Colon (tissue), 2 donors: ENCODE results near the gene SLC16A8.

Source experiments
- FAIRE-seq: peaks from 2 replicates; lab custom pipeline; 2012; peaks lifted over from hg19 to GRCh38; lab: Jason Lieb, UNC
- donor health status: control.
- donor health status: control.

Gene SLC16A8

DNA sequence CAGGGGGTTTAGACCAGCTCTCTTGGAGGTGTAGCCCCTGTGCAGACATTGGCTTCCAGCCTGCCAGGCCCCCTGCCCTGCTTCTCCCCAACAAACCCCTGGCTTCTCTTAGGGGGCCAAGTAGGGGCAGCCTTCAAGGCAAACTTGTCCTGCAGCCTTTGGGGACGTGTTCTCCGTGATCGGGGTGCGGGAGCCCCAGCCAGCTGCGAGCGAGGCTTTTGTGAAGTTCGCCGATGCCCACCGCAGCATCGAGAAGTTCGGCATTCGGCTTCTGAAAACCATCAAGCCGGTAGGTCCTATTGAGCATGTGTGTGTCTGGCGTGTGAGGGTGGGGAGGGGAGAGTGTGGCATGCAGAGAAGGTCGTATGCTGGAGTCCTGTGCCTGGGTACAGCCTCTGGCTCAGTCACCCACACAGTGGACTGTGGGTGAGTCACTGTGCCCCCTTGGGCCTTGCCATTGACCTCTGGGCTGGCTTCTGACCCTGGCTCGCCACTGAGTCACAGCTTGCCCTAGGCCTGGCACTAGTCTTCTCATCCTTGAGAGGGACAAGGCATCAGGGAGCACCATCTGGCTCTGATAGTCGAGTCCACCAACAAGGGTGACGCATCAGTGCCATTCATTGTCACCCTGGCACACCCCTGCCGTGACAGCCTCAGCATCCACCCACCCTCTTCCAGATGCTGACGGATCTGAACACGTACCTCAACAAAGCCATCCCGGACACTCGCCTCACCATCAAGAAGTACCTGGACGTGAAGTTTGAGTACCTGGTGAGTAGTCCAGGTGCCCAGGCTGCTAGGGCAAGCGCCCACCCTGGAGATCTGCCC, 11.4 kb downstream of the SLC16A8 start:
- no peak for FAIRE-seq

DNA sequence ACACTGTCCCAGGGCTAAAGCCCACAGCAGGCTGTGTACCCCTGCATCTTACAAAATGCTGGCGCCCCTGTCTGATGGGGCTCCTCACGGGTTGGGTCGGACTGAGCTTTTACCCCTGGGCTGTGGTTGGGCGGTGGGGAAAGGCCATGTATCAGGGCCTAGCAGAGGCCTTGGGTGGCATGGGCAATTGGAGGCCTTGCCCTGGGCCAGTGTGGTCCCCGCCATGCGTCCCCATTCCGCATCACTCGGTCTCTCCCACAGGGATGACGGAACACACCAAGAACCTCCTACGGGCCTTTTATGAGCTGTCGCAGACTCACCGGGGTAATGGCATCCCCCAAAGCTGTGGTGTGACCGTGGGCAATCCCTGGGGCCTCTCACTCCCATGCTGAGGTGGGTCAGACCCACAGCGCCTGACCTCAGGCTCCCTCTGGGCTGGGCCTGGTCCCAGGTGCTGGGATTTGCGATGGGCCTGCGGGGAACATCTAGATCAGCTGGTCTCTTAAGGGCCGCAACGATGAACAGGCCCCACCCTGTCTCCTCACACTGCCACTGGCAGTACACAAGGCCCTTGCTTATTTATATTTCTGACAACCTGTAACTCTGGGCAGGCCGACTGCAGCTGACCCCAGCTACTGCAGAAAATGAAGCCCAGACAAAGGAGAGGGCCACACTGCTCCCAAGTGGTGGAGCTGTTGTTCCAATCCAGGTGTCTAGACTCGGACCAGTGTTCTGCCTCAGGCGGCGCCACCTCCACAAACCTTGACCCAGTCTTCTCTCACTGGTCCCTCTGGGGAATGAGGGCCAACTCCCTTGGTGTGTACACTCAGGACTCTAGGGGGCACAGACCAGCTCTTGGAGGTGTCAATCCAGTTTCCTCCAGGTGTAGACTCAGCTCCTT, 12.3 kb downstream of the SLC16A8 start:
- FAIRE-seq, result no peak

DNA sequence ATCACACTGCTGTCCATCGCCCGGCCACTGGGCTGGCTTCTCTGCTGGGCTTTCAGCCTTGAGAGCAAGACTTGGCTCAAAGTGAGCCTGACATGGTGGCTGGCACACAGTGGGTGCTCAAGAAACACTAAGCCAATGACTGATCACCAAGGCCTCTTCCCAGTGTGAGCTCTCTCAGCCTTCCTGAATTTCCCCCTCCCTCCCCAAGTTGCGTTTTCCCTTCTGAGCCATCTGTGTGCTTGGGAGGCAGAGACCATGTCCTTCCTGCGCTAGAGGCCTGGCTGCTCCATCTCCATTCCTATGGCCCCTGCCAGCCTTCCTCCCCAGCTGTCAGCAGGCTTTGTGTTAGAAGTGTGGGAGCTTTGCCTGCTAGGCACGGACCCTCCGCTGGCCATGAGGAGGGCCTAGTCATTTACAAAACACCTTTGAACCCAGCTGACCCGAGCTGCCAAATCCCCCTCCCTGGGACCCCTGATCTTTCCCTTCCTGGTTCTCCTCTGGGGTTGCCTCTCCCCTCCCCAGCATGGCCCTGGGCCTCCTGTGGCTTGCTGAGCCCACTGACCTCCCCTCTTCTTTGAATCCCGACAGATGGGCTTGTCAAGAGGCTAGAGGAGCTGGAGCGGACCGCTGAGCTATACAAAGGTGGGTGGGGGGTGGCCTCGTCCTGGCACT, 13.6 kb downstream of the SLC16A8 start:
- FAIRE-seq, result no peak

DNA sequence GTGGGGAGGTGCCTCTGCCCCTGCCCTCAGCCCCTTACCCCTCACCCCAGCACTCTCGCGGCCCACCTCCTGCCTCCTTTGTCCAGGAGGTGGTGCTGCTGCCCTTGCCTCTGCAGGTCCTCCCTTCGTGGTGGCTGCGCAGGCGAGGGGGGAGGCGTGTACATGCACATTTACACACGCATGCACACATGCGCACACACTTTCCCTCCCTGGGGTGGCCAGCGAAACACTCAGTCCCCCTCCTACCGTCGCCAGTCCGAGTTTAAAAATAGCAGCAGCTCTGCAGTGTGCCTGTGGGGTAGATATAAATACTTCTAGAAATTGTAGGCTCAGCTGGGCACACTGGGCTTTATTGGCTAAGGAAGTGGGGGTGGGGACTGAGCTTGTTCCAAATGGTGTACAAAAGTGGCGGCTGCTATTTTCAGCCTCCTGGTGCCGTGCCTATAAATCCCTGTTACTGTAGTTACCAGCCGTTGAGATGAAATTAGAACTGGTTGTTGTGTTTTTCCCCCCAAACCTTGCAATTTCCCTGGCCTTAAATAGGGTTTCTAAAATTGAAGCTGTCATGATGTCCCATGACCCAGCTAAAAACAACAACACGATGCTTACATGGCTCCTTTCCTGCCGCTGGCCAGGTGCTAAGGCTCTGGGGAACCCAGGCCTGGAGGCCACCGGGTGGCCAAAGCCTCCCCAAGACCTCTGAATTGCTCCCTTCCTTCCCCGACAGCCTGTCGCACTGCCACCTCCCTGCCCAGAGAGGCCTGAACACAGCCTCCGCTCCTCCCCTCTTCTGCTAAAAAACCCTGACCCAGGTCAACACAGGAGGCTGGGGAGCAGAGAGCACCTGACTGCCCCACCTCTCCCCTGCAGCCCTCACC, 14.4 kb downstream of the SLC16A8 start:
- no peak for FAIRE-seq

DNA sequence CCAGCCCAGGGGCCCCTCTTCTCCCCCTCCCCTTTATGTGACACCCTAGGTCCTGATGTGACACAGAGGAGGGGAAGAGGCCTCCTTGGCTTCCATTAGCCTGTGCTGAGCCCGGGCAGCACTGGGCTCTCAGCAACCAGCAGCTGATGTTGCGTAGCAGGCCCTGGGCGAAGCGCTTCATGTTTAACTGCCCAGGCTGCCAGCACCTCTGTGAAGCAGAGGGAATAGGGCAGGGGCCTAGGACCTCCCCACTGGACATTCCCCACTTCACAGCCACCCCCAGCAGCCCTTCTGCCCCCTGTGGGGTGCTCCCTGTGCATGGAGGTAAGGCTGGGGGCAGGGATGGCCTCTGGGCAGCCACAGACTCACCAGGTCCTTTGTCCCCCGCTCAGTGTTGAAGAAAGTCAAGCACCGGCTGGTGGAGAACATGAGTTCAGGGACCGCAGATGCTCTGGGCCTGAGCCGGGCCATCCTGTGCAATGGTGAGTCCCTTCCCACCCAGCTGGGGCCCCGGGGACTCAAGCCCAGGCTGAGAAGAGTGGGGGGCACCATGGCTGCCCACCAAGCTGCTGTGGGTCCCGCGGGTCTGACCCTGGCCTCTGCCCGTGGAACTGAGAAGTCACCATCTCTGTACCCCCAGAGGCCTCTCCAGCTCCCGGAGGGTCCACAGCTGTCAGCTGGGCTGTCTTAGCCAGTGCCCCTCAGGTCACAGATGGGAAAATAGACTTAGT, 15.2 kb downstream of the SLC16A8 start:
- no peak for FAIRE-seq

DNA sequence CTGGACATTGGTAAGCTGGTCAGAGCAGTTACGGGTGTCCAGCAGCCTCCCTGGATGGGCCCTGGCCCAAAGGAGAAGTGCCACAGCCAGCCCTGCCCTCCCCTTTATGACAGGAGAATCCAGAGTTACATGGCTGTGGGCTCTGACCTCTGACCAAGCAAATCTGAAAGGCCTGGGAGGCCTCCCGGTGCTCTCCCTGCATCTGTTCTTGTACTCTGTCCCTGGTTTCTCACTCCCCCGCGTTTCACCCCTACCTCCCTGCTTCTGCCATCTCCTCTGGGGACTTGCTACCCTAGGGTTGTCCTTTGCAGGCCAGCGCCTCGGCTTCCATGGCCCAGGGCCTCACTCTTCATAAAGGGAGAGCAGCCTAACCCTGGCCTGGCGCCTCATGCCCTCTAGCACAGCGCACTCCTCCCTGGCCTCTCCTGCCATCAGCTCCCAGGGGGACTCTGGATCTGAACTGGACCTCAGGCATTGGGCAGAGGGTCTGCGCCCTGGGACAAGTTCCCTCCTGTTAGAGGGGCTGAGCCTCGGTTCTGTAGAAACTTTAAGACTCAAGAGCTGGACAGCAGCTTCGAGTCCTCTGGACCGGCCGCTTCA, 16.1 kb downstream of the SLC16A8 start:
- no peak for FAIRE-seq

DNA sequence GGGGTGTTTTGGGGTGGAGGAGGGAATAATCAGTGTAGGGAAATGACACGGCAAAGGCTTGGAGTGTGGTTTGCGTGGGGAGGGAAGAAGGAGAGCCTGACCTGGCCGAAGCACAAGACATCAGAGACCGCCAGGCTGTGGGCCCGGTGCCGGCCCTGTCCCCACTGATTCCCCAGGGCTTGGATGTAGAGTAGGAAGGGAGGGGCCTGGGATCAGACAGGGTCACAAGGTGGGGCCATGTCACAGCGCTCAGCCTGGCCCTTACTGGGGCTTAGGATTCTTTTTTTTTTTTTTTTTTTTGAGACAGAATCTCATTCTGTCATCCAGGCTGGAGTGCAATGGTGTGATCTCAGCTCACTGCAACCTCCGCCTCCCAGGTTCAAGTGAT, 17.0 kb downstream of the SLC16A8 start:
- no peak for FAIRE-seq

DNA sequence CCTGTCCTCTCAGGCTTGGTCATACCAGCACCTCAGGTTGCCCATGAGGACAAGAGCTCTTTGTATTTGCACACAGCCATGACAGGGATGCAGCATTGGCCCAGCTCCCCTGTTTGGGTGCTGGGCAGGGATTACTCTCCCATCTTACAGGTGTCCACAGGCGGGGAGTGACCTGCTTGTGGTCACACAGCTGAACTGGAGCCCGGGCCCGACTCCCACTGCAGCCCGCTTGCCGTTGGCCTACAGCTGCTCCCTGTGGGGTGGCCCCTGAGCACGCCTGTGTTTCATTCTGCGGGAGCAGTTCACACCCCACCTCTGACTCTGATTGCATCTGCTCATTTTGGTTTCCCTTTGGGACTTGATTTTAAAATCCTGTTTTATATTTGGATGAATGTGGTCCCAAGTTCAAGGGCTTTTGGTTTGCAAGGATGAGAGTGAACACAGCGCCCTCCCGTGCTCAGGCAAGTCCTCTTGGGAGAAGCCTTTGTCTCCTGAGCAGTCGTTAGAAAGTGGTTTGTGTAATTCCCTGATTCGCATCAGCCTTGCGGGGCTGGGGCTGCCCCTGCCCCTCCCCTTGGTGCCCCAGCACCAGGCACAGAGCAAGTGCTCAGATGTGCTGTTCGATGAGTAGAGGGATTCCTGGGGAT, 17.5 kb downstream of the SLC16A8 start:
- no peak for FAIRE-seq

DNA sequence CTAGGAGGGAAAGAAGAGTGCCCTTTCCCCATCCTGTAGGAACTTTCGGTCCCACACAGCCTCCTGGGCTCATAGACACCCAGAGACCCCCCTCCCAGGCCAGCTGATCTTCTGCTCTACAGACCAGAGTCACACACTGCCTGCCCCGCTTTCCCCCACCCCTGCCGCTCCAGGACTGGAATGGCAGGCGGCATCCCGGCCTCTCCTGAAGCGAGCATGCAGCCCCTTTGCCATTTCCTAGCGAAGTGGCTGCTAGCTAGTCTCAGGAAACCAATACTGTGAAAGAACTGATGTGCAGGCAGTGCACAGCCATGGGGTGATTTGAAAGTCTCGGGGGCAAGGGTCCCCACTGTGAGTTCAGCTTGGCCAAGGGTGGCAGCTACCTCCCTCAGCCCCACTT, 18.4 kb downstream of the SLC16A8 start:
- no peak for FAIRE-seq

DNA sequence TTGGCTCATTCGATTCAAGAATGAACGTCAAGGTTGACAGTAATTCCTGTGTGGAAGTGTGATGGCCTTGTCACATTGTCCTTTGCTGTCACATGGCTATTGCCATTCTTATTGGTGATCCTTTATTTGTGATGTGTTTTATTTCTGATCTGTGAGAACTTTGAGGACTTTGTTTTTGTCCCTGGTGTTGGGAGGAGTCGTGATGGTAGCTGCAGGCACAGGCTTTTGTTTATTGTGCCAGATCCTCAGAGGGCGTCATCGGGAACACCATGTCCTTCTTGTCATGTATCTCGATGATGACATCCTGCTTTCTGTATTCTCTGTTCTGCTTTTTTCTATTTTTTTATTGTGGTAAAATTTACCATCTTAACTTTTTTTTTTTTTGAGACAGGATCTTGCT, 21.2 kb downstream of the SLC16A8 start:
- no peak for FAIRE-seq

DNA sequence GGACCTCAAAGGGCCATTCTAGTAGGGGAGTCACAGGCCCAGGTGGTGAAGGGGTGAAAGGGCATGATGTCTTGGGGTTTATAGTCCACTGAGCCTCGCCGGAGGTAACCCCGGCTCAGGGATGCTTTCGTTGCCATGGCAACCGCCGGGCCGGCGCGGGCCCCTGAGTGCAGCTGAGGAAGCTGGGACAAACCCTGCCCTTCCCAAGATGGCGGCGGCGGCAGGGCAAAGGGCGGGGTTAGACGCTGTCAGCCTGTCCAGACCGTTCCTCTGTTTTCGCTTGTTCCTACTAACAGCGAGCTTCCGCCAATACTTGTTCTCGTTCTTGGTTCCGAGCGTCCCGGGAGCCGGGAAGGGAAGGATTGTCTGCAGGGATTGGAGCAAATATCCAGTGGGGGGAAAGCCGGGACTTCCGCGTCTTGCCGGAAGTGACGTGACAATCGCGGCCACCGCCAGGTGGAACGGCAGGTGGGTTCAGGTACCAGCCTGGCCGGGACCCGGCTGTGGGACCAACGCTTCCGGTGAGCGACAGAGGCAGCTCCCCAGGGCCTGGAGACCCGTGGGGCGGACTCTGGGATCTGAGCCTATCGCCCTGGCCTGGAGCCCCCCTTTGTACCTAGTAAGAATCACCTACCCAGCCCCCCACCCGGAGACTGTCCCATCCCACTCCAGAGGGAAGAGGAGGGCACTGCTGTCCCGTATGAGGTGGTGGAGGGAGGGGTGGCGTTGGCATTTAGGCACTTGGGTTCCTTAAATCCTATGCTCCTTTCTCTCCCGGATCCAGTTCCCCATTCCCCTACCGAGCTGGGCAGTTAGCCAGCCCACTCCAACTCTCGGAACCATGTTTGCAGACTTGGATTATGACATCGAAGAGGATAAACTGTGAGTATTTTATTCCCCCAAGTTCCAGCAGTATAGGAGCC, 26.8 kb downstream of the SLC16A8 start, which contains the start of gene PICK1:
Gene PICK1 (plus strand): TSS at position 436 of the 923 bp plus-strand sequence. CDS start 406 bp downstream, at position 842.
- no peak for FAIRE-seq

DNA sequence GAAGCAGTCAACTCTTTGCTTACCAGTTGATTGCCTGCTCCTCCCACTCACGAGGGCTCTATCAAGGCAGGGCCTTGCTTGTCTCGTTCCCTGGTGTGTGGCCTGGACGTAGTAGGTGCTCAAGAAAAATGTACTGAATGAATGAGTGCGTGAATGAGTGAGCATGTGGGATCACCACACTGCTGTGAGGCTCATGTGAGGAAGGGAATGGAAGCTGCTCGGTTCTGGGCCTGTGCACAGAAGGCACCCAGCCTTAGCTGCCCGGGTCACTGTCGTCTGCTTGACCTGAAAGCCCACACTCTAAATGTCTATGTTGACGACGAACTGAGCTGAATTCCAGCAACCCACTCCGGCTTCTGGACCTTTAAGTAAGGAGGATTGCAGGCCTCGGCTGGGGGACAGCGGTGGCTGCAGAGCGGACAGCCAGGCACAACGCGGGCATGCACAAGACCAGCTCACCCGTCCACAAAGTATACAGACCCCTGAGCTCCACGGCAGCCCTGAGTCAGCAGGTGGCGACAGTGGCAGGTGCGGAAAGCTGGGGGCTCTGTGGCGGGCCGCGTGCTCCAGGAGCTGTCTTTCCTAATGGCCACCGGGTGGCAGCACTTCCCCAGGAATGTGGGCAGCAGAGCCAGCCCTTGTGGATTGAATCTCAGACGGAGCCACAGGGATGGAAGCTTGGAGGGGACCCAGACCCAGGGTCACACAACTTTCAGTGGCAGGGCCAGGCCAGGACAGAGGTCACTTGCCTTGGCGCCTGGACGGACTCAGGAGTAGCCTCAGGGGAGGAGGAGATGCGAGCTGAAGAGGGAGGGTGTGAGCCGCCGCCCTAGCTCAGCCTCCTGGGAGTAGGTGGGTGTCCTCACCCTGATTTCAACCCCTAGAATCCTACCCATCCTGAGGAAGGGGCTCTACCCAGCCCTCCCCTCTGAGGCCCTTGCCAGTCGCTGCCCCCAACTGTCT, 31.8 kb downstream of the SLC16A8 start:
- FAIRE-seq, result no peak

DNA sequence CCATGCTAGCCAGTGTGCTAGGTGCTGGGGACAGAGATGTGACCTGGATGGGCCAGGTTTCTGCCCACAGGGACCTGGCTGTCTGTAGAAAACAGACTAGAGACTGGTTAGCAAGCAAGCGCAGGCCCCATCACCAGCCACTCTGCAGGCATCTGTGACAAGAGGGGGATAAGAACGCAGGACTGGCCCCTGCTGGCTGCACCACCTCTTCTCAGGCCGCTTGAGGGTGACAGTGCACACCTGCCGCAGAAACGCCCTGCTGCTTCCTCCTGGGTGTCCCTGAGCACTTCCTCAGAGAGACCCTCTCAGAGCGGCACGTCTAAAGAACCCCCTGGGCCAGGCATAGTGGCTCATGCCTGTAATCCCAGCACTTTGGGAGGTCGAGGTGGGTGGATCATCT, 32.7 kb downstream of the SLC16A8 start:
- no peak for FAIRE-seq

DNA sequence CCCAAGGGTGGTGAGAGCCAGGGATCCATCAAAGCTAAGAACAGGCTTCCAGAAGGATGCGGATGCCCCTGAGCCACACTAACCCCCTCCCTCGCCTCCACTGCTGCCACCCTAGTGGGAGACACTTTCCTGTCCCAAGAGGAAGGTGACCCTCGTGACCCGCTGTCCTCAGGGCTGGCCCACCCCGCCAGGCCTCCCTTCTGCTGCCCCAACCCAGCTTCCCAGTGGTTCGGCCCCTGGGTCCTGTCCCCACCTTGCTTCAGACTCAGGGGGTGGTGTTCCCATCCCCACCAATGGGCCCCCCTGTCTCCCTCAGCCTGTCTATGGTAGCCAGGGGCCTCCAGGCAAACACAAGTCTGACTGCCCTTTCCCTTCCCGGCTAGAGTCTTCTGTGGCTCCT, 33.3 kb downstream of the SLC16A8 start:
- no peak for FAIRE-seq

DNA sequence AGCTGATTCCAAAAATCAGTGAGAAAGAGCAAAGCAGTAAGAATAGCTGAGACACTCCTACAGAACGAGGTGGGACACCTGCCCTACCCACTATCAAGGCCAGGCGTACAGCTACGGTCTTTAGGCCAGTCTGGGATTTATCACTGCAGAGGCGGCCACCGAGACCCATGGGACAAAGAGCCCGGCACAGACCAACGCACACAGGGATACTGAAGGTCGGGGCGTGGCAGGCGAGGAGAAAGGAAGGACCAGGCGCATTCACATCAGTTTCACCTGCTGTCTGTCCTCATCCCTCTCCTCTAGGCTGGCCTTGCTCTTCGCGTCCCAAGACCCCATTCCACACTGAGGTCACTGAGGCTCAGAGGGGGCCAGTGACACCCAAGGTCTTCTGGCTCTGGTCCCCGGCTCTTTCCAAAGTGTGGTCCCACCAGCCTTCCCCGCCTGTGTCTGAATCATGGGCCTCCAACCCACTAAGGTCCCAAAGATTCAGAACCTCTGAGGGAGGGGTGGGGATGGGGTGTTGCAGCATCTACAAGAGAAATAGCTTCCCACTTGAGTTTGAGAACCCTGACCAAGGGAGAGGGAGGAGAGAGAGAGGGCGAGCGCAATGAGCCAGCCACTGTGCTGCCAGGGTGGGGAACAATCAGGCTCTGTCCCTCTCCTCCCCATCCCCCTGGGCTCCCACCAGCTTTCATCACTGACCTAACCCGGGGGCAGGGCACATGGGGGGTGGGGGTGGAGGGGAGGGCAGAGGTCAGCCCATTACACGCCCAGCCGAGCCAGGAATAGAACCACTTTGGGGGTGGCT, 34.0 kb downstream of the SLC16A8 start:
- FAIRE-seq, result no peak

DNA sequence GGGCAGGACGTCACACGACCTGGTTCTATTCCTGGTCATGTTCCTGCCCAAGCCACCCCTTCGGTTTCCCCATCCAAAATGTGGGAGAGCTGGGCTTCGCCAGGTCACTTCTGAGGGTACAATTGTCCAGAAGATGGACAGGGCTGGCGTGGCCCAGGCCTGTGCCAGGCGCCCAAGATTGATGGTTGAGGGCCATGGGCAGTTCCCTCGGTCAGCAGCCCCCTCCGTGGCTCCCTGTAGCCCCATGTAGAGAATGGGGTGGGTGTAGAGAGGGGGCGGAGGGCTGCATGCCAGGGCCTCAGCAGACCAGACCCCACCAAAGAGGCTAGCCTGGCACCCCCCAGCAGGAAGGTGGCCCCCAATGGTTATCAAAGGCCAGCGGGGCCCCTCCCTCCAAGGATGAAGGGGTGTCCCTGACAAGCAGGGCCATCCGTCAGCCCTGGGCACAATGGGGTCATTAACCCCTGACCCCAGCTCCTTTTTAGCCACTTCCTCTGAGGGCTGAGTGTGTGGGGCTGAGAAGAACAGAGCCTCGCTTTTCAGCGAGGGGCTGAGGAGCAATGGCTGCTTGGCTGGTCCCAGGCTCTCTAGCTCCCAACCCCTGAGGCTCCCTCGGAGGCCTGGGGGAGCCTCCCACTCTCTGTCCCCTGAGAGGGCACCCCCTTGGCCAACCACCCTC, 37.8 kb downstream of the SLC16A8 start:
- no peak for FAIRE-seq
